RCC 7860 (cell line): ENCODE results near the gene ABHD6.

Experiments used
- DNase-seq: peaks from one replicate; pipeline ENCODE4 v3.0.0-alpha.2; 2015; ENCODE audit warnings: low spot score
- FAIRE-seq: peaks from 2 replicates; lab custom pipeline; 2012; peaks lifted over from hg19 to GRCh38; lab: Jason Lieb, UNC

Gene ABHD6

DNA sequence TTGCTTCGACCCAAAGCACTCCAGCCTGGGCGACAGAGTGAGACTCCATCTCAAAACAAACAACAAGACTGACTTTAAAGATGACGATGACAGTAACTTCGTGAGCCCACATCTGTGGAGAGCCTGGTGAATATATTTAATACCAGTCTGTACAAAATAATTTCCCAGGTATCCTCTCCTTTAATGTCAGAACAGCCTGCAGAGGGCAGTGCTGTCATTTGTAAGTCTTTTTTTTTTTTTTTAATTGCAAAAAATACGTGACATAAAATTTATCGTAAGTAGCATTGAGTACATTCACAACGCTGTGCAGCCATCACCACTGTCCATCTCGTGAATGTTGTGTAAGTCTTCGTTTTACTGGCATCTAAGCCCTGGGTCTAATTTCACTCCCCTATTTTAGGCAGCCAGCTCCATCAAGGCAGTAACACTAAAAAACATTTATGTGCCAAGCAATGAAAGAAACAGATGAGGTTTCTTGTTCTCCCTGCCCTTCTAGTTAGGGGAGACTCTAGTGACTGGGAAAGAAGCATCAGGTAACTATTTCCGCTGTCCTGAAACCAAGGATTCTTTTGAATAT is 70.1 kb downstream of the ABHD6 start:
- FAIRE-seq (no peak), DNase-seq (peak; percentile 17)

DNA sequence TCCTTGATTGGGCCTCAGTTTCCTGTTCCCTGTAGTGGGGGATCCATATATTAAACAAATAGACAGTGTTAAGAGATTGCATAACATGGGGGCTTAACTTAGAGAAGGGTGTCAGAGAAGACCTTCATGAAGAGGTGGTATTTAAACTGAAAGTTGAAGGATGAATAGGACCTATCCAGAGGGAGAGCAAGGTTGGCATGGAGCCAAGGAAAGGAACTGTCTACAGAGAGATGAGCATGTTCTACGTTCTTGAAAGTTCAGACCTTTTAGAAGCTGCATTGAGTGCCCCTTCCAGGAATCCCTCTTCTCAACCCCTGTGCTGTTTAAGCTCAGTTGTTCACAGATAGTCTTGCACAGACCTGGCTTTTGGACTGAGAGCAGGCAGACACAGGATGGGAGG is 71.1 kb downstream of the ABHD6 start:
- DNase-seq (no peak), FAIRE-seq (no peak)

DNA sequence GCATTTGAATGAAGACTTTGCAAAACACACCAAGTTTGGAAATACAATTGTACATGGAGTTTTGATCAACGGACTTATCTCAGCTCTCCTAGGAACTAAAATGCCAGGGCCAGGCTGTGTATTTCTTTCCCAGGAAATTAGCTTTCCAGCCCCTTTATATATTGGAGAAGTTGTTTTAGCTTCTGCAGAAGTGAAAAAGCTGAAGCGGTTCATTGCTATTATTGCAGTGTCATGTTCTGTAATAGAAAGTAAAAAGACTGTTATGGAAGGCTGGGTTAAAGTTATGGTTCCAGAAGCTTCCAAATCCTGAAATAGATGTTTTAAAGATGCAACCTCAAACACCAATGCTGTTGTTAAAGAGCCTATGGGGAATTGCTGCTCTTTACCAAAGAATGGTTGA is 80.2 kb downstream of the ABHD6 start:
- DNase-seq (no peak), FAIRE-seq (no peak)

DNA sequence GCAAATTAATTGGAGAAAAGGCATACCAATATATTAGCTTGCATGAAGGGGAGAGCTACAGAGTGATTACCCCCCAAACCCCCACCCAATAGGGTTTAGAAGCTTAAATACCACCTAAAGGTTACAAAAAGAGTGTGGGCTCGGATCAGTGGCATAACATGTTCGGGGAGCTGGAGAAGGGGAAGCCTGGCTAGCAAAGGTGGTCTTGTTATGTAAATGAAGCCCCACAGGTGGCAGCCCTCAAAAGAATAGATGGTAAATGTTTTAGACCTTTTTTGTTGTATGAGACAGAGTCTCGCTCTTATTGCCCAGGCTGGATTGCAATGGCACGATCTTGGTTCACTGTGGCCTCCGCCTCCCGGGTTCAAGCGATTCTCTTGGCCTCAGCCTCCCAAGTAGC is 84.2 kb downstream of the ABHD6 start:
- no peak for FAIRE-seq
- DNase-seq: no peak

DNA sequence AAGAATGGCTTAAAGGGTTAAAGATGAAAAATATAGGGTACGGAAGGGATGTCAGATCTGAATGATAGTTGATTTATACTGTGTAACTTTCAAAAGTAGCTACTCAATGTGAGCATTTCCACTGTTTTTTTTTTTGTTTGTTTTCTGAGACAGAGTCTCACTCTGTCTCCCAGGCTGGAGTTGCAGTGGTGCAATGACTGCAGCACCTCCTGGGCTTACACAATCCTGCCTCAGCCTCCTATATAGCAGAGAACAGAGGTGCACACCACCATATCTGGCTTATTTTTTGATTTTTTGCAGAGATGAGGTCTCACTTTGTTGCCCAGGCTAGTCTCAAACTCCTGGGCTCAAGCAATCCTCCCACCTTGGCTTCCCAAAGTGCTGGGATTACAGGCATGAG is 85.2 kb downstream of the ABHD6 start:
- DNase-seq: no peak
- FAIRE-seq: no peak

DNA sequence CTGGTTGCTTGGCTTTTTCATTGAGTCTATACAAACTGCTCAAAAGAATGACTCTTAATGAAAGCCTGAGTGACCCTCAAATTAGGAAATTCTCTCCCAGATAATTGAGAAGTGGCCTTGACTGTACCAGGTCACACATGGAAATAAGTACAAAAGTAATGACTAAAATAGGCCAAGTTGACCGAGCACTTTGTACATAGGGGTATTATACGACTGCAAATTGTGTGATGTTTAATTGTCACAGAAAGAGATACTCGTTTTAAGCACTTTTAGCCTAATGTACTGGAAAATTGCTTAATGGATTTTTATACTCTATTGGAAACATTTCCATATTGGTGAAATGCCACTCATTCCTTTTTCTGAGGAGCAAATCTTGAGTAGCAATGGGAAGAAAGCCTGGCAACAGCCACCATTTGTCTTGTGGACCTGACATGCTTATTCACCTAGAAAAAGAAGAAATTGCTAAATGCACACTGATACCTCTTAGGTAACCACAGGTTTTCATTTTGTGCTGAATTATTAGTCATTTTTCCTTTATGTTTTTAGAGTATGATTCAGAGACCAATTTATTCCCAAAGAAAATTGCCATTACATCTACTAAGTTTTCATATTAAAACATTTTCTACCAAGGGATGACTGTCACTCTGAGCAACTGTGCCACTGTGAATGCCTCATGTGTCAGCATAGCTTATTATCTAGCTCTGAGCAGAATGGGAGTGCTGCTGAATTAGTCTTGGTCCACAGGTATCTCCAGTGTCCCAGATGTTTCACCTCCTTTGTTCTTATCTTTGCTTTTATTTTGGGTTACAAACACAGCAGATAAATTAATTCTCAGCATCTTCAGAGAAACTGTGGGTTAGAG is 86.2 kb downstream of the ABHD6 start:
- FAIRE-seq (no peak), DNase-seq (no peak)

DNA sequence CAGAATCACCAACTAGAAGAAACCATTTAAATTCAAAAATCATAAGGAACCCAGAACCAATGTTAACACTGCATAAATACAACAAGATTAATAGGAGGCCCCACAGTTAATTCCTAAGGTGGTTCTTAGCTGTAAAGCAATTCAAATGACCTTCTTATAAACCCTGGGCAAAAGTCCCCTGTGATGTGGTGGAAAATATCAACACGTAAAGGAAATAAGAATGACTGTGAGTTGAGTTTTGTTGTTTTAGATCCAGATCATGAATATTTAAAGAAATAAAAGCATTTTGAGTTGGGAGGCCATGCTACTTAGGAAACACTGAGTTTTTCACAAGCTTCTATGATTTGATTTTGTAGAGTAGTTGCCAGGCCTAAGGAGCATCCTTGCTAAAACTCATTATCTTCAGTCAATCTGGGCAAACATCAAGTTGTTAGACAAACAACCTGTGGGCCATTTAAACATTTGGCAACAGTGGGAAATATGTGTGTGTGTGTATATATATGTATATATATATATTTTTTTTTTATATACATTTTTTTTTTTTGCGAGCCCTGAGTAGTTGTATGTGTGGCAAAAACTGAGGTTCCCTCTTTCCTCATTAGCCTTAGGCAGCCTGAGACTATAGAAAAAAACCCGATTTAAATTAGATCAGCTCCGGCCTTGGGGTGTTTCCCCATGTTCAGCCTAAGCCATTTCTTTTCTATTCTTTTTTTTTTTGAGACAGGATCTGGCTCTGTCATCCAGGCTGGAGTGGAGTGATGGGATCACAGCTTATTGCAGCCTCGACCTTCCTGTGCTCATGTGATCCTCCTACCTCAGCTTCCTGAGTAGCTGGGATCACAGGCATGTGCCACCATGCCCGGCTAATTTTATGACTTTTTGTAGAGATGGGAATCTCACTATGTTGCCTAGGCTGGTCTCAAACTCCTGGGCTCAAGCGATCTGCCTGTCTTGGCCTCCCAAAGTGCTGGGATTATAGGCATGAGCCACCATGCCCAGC is 87.1 kb downstream of the ABHD6 start:
- FAIRE-seq (no peak), DNase-seq (no peak)

DNA sequence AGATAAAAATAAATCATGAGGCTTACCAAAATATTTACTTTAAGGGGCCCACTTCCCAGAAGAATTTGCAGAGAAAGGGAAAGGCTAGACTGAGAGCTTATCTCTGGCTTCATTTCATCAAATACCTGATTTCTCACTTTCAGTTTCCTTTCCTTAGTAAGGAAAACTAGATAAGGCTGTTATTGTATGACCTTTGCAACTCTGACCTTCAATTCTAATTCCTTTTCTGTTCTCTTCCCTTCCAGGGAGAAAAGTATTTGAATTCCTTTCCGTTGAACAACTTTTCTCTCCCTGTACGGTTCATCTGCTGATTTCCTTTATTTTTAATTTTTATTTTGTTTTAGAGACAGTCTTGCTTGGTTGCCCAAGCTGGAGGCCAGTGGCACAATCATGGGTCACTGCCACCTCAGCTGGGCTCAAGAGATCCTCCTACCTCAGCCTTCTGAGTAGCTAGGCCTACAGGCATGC is 88.0 kb downstream of the ABHD6 start:
- DNase-seq (peak; percentile 67), FAIRE-seq (peak; percentile 72)

DNA sequence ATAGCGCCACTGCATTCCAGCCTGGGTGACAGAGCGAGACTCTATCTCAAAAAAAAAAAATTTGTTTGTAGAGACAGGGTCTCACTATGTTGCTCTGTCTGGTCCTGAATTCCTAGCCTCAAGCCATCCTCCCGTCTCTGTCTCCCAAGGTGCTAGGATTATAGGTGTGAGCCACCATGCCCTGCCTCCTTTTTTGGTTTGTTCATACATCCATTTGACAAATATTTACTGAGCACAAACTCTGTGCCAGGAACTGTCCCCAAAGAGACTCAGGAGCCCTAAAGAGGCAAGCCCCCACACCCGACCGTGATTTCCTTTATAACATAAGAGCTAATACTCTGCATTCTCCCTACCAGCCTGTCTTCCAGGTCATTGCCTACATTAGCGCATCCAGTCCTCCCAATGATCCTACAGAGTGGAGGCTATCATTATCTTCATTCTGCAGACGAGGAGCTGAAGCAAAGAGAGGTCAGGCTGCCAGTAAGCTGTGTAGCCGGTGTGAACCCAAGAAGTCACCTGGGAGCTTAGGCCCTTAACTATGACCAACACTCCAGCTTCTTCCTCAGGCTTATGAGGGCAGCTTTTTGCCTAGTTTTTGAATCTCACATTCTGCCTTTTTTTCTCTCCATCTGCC is 88.8 kb downstream of the ABHD6 start:
- FAIRE-seq (no peak), DNase-seq (no peak)

DNA sequence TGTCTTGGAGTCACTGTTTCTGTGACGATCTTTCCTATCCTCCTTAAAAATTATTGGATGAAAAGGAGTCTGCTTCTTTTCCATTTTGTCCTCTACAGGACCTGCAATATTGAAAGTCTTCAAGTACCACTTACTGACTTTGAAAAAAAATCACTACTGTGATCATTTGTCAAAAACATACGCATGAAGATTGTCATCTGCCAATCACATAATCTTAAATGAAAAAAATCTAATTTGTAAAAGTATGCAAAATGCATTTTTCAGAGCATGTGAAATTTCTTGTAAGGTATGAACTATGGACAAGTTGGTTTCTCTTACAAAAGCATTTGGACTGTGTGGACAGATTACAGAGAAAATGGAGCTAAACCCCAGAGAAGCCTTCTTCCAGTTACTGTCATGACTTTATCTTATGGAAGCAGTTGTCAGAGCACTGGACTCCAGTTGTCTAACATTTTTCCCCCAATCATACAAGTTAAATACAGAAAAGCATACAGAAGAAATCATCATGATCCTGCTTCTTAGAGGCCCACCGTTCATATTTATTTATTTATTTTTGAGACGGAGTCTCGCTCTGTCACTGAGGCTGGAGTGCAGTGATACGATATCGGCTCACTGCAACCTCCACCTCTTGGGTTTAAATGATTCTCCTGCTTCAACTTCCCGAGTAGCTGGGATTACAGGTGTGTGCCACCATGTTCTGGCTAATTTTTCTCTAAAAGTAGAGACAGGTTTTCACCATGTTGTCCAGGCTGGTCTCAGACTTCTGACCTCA is 91.7 kb downstream of the ABHD6 start:
- FAIRE-seq: no peak

DNA sequence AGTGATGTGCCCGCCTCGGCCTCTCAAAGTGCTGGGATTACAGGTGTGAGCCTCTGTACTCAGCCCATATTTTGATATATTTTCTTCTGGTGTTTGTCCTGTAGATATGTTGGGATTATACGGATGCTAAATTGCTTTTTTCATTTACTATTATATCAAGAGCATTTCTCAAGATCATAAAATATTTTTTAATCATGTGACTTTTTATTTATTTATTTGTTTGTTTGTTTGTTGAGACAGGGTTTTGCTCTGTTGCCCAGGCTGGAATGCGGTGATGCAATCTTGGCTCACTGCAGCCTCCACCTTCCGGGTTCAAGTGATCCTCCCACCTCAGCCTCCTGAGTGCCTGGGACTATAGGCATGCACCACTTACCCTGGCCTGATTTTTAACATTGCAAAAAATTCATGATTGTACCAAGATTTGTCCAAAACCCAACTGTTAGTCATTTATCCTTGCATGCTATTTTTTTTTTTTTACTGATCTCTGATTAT is 92.4 kb downstream of the ABHD6 start:
- DNase-seq: no peak
- no peak for FAIRE-seq

More for the DNA sequence above, 91.7 kb downstream of the ABHD6 start:
- DNase-seq: no peak

DNA sequence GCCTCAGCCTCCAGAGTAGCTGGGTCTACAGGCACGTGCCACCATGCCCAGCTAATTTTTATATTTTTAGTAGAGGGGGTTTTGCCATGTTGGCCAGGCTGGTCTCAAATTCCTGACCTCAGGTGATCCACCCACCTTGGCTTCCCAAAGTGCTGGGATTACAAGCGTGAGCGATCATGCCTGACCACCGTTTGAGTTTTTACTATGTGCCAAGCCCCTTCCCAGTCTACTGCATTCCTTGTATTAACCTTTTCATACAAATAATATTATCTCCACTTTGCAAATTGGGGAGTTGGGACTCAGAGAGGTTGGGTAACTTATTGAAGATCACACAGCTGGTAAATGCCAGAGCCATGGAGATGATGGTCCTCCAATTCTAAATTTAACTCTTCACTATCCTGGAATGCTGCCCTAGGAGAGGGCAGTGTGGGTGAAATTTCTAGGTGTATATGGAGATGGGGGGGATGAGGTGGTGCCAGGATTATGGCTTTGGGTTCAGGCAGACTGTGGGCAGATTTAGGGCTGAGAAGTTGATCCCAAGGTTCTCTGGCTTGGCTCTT is 94.1 kb downstream of the ABHD6 start:
- no peak for FAIRE-seq
- peak; percentile 4 for DNase-seq

DNA sequence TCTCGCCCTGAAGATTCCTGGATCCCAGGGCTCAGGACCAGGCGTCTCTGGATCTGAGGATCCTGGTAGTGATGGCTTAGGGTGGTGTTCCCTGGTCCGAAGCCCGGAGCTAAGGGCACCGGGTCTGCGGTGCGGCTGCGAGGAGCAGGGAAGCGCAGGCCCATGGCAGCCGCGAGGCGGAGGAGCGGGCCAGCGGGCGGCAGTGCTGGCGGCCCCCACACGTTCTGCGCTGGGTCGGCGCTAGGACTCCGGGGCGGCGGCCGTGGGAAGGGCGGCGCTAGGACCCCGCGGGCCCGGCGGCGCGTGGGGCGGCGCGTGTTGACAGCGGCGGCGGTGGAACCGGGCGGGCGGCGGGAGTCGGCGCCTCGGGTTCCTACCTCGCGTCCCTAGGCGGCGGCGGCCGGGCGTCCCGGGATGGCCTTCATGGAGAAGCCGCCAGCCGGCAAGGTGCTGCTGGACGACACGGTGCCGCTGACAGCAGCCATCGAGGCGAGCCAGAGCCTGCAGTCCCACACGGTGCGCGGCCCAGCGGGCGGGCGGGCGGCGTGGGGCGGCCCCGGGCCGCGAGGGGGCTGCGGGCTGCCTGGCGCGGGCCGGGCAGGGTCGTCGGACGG is 95.1 kb downstream of the ABHD6 start, which contains the start of gene PXK:
PXK (plus strand) TSS at position 318 of the 614 bp plus-strand sequence; CDS start at position 415, 97 bp downstream.
- no peak for FAIRE-seq

DNA sequence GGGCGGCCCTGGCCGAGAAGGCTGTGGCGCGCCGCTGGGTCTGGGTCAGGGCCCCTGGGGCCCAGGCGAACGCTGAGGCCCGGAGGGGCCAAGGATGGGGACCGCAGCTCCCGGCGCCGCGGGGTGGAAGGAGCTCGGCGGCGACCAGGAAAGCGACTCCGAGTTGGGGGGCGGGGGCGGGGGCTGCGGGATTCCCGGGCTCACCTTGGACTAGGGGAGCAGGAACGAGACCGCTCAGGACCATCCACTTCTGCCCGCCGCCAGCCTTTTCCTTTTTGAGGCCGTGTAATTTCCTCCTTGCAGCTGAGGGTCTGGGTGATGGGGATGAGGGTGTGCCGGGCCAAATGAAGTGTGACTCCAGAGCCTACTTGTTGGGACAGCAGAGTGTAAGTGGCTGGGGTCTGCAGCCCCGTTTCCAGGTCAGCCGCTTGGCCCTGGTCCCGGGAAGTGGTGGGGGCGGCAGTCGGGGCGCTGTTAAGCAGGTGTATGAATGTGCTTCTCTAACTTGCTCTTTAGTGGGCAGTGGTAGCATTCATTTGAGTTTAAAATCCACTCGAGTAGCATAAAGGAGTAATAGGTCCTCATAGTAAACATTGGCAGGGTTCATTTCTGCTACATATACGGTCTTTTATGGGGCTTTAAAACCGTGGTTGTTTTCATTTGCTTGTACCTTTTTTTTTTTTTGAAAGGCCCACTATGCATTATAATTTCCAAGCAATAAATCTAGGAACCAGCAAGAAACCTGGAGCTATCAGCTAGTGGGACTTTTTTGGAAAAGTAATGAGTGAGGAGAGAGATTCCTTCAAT is 95.8 kb downstream of the ABHD6 start:
- DNase-seq: peak; percentile 10
- no peak for FAIRE-seq

More for the DNA sequence above, 95.1 kb downstream of the ABHD6 start, which contains the start of gene PXK:
- peak; percentile 32 for DNase-seq

DNA sequence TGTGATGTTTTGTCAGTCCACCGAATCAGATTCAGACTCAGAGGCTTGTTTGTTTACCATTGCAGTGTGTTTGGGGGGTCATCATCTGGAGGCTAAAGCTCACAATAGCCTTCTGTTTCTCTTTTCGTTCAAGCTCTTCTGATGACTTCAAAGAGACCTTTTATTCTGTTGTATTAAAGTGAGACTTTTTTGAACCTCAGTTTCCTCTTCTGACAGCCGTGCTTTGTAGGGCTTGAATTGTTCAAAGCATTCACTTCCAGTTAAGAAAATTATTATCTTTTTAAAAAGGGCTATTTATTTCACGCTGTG is 96.4 kb downstream of the ABHD6 start:
- no peak for DNase-seq
- FAIRE-seq: no peak

DNA sequence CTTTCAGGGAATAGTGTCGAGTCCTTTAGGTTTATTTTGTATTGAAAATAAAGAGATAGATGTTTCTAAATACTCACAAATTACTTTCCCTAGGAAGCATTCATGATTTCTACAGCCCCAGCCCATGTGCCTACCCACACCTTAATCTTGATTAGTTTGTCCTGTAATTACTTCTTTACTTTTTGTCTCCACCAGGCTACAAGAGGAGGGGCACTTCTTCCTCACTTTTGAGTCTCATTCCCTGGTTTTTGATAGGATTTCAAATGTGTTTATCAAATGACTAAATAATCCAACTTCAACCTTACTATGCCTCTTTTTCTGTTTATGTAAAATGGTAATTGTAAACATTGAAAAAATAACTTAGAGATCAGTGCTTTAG is 96.9 kb downstream of the ABHD6 start:
- no peak for DNase-seq
- FAIRE-seq: no peak

DNA sequence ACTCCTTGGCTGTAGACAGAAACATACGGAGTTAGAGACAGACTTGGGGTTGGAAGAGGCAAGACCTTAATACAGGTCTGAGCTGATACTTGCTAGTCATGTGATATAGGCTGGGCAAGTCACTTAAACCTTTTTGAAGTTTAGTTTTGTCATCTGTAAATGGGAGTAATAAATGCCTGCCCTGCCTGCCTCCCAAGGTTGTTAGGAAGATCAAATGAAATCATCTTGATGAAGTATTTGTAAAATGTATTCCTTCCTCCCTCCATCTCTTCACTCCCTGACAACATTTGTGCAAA is 98.0 kb downstream of the ABHD6 start:
- FAIRE-seq (no peak), DNase-seq (peak; percentile 5)

DNA sequence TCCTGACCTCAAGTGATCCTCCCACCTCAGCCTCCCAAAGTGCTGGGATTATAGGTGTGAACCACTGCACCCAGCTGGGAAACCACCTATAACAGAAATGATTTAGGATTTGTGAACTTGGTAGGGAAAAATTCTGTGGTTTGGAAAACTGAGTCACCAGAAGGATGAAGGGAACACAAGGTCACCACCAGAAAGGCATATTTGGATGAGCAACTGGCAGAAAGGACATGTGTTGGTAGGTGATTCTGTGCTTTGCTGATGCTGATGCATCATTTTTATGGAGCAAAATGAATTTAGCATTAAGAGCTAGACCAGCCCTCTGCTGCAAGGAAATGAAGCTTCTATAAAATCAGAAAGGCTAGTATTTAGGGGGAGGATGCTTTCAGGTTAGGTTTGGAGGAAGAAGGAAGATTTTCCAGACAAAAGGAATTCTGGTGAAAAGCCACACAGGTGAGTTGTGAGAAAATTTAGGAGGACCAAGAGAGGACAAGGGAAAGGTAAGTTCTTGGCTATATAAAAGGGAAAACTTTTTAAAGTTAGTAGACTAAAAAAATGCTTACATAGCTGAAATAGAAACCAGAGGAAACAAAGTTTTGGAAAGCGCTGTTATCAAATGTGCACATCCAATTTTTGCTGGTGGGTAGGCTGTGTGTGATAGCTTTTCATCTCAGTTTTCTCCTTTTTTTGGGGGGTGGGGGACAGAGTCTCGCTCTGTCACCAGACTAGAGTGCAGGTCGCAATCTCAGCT is 98.7 kb downstream of the ABHD6 start:
- DNase-seq: peak; percentile 92
- FAIRE-seq: peak; percentile 94
